GM18499 (cell line): Measurements from ENCODE around the gene WDR74.

Source experiments
- ATAC-seq: cut with Tn5 transposase; IDR thresholded peaks from one replicate; pipeline ENCODE4 v1.9.1; 2021; ENCODE audit warnings: moderate number of reproducible peaks; ENCODE audit not compliant: insufficient read depth, unreplicated experiment

The WDR74 gene

DNA sequence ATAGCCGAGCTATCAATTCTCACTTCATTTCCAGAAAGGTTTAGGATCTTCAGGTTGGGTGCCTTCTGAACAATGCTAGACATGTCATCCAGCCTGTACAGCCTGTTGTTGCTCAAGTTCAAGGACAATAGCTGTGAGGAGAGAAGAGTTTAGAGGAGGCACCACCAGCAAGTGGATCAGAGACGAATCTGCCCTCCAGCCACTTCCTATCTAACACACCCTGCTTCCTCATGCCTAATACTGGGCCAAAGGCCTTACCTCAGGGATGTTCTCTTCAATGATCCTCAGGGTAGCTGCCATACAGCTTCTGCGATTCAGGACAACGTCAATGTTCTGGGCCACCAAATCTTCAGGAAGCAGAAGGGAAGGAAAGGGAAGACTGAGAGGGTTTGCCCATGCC is 38.3 kb downstream of the WDR74 start:
- ATAC-seq = no peak

- ATAC-seq = no peak
Observed at GRCh38 chr11:62799486-62799885, 39.9 kb downstream of the WDR74 start.

GRCh38 chr11:62796281-62796680 is 43.1 kb downstream of the WDR74 start:
- no peak for ATAC-seq

- ATAC-seq = no peak
Observed at GRCh38 chr11:62794201-62794775, 45.1 kb downstream of the WDR74 start.

DNA sequence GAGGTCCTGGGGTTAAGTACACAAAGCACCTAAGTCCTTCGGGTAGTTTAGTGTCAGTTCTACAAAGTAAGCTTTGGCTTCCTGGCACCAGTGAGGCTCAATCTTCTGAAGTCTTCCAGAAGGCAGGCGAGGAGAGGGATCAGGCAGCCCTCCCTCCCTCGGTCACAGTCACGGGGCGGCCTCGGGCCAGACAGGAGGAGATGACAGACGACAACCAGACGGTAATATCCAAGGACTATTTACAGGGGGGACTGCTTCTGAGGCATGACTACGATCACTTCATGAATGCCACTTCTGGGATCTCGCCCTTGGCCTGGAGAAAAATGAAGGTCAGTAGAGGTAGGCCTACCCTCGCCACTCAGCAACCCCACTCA is 47.2 kb downstream of the WDR74 start:
- no peak for ATAC-seq

GRCh38 chr11:62791501-62792201 is 47.7 kb downstream of the WDR74 start, which contains the start of gene TMEM223:
Gene TMEM223, minus strand, starts transcription at chr11:62792006. Its CDS starts 12 bp downstream, at chr11:62791994.
- ATAC-seq = no peak

DNA sequence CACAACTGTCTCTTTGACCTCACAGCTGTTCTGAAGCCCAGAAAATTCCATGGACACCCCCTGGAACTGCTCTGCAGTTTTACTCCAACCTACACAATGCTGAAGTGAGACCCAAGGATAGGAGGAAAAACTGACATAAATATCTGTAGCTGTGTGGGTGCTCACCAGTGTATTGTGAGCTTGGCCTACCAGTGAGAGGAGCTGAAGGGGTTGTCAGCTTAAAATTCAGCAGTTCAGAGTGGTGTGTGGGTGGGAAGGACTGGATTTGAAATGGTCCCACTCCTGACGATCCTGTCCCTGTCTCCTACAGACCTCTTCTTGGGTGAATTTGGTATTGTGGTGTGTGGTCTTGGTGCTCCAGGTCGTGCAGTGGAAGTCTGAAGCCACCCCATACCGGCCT is 49.8 kb downstream of the WDR74 start:
- no peak for ATAC-seq

DNA sequence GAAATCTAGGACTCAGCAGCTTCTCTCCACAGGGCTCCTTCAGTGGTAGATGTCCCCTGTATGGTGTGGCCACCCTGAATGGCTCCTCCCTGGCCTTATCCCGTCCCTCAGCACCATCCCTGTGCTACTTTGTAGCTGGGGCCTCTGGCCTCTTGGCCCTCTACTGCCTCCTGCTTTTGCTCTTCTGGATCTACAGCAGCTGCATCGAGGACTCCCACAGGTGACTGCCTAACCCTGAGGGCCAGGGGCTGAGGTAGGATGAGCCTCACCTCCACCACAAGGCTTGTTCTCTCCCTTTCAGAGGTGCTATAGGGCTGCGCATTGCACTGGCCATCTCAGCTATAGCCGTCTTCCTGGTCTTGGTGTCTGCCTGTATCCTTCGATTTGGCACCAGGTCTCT is 50.4 kb downstream of the WDR74 start:
- ATAC-seq = no peak

- peak; percentile 33 for ATAC-seq
Observed at GRCh38 chr11:62787005-62787759, 52.2 kb downstream of the WDR74 start, which contains the start of gene TMEM179B. Gene TMEM179B, plus strand, starts transcription at chr11:62787402. Its CDS starts 30 bp downstream, at chr11:62787432.

GRCh38 chr11:62786318-62787004 is 52.9 kb downstream of the WDR74 start:
- ATAC-seq = no peak
